CD4-positive, CD25-positive, alpha-beta regulatory T cell (primary cell): ENCODE measurements around the gene MORN1. TPM values are rescaled to one million over a fixed set of nuclear protein-coding genes. Genes with fewer than 3 reads are reported as not detected.

ENCODE experiments used
- ATAC-seq, 2 donors: fragments of 150-1000 bp; cut with Tn5 transposase; one replicate each; pipeline ENCODE4 v1.10.0; 2021; ENCODE audit warnings: low read depth in 2 of 2, moderate number of reproducible peaks in 2 of 2, moderate library complexity in 1 of 2
- DNase-seq, 3 donors: peaks; one replicate each; pipeline versions ENCODE4 v3.0.0 to v3.0.0-alpha.2; 2012 to 2022; ENCODE audit warnings: mixed read lengths in 1 of 3
- H3K27ac ChIP-seq: one replicate; pipeline ENCODE4 v1.7.0; 2013; ENCODE audit warnings: mild to moderate bottlenecking, low read length; ENCODE audit not compliant: insufficient read depth, poor library complexity, severe bottlenecking
- H3K27me3 ChIP-seq: one replicate; pipeline ENCODE4 v1.7.0; 2013; ENCODE audit warnings: low read length; ENCODE audit not compliant: control insufficient read depth, insufficient read depth
- H3K36me3 ChIP-seq: one replicate; pipeline ENCODE4 v1.7.0; 2013; ENCODE audit warnings: mild to moderate bottlenecking, low read length, moderate library complexity; ENCODE audit not compliant: control insufficient read depth, insufficient read depth
- H3K4me1 ChIP-seq: 2 replicates; pipeline ENCODE4 v1.7.0; 2013; ENCODE audit warnings: mild to moderate bottlenecking, low read length; ENCODE audit not compliant: insufficient read depth, control insufficient read depth, poor library complexity, severe bottlenecking
- H3K4me3 ChIP-seq: one replicate; pipeline ENCODE4 v1.7.0; 2013; ENCODE audit warnings: low read depth, mild to moderate bottlenecking, low read length, moderate library complexity
- H3K9me3 ChIP-seq, 2 experiments: 1 replicate in 1 of 2; 2 replicates in 1 of 2; pipeline ENCODE4 v1.7.0; 2013; ENCODE audit warnings: low read length in 2 of 2, mild to moderate bottlenecking in 1 of 2, moderate library complexity in 1 of 2; ENCODE audit not compliant: control insufficient read depth in 2 of 2
- H3K27ac Mint-ChIP-seq, 3 donors: one replicate each; pipeline ENCODE4 v1.8.0; 2020 to 2022; ENCODE audit warnings: mild to moderate bottlenecking in 3 of 3, mixed read lengths in 3 of 3, moderate library complexity in 2 of 3
- H3K27me3 Mint-ChIP-seq: one replicate; pipeline ENCODE4 v1.8.0; 2022; ENCODE audit warnings: mild to moderate bottlenecking, mixed read lengths
- H3K36me3 Mint-ChIP-seq: one replicate; pipeline ENCODE4 v1.8.0; 2020; ENCODE audit warnings: mixed read lengths
- H3K4me1 Mint-ChIP-seq, 4 donors: one replicate each; pipeline ENCODE4 v1.8.0; 2020 to 2022; ENCODE audit warnings: mixed read lengths in 4 of 4, mild to moderate bottlenecking in 1 of 4
- H3K4me3 Mint-ChIP-seq, 4 donors: one replicate each; pipeline ENCODE4 v1.8.0; 2020 to 2022; ENCODE audit warnings: mild to moderate bottlenecking in 4 of 4, mixed read lengths in 4 of 4, moderate library complexity in 3 of 4
- H3K9me3 Mint-ChIP-seq, 7 donors: one replicate each; pipeline ENCODE4 v1.8.0; 2020 to 2022; ENCODE audit warnings: mixed read lengths in 7 of 7, mild to moderate bottlenecking in 3 of 7, moderate library complexity in 2 of 7
- polyA plus RNA-seq, 4 donors: library from polyadenylated mRNA; unstranded; fragments of 300-500 nt; fragmentation: Illumina TruSeq; gene quantifications; one replicate each; pipeline ENCODE4 v1.2.3, GENCODE V29; 2021
- total RNA-seq: library from RNA; stranded (reverse); gene quantifications from one replicate; pipeline ENCODE4 v1.2.3, GENCODE V29; 2022

MORN1 gene
- total and polyA plus RNA-seq, 5 donors from 2014 or later = 1.3 to 7.3 (median 2.4) TPM

DNA sequence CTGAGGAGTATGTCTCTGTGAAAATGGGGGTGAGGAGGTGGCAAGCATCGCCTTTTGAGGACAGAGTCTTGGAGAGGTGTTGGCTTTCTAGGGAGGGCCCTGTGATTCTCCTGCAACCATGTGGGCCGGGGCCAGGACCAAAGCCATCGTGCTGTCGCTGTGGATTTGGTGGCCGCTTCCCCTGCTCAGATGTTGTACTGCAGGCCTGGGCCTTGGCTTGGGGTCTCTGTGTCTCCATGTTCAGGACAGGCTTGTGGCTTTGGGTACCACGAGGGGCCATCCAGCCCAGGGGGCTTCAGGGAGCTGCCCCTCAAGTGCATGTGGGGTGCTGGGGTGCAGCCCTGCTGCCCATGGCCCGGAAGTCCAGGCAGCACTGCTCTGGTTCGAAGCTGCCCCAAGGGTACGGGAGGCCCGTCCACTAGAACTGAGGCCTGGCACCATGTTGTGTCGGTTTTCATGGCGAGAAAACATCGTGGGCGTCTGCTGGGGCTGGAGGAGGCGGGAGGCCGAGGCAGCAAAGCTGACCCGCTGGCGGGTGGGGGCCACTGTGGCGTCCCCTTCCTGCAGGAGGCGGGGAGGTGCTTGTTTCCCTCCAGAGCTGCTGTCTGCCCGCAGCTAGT, 107.9 kb downstream of the MORN1 start:
- Mint-ChIP-seq H3K27me3 (no peaks in the 10 kb centered on the region), H3K36me3 (no peaks in the 10 kb centered on the region), H3K9me3 (no peaks in the 10 kb centered on the region), H3K4me3 (peak overlapping the region in 1 of 4 donors; percentile 28), H3K4me1 (peaks cover 0 to 38% (median 10%) of the 10 kb centered on the region in 4 donors), H3K27ac (no peak overlapping the region)
- H3K4me1 ChIP-seq = peaks cover 28% of the 10 kb centered on the region
- no peak for DNase-seq
- no peaks in the 10 kb centered on the region for H3K27me3 ChIP-seq
- no peaks in the 10 kb centered on the region for H3K36me3 ChIP-seq
- H3K4me3 ChIP-seq = no peak overlapping the region
- H3K27ac ChIP-seq = peak overlapping the region; percentile 14
- no peak for ATAC-seq
- H3K9me3 ChIP-seq = no peaks in the 10 kb centered on the region

DNA sequence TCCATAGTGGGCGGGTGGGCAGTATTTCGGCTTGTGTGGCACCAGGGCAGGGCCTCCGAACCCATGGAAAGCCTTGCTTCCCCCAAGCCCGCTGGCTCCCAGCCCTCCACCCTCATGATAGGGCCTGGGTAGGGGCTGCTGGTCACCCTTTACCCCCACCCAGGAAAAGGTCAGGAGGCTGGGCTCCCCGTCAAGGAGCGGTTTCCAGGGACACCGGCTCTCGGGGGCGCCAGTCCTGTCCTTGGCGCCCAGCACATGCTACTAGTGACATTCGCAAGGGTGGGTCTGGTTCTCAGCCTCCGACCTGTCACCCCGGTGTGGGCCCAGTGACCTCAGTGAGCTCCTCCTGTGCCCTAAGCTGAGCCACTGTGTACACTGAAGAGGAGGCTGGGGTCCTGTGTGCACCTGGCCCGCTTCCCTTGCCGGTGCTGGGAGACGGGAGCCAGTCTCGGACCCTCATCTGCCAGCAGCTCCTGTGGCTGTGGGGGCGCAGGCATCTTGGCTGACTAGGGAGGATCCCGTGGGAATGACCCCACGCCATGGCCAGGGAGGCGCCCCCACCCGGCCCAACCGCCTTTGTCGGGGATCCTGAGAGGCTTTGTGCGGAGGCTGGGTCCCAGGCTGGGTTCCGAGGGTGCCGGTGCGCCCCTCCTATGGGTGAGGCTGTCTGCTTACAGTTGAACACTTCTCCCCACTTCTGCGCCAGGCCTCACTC, 108.6 kb downstream of the MORN1 start:
- Mint-ChIP-seq H3K9me3 (no peaks in the 10 kb centered on the region), H3K27me3 (no peaks in the 10 kb centered on the region), H3K27ac (no peak overlapping the region), H3K4me3 (no peak overlapping the region), H3K36me3 (no peaks in the 10 kb centered on the region), H3K4me1 (peaks cover 0 to 37% (median 5%) of the 10 kb centered on the region in 4 donors)
- no peaks in the 10 kb centered on the region for H3K36me3 ChIP-seq
- H3K4me3 ChIP-seq = no peak overlapping the region
- ATAC-seq = no peak
- H3K27ac ChIP-seq = no peak overlapping the region
- no peaks in the 10 kb centered on the region for H3K27me3 ChIP-seq
- H3K4me1 ChIP-seq = peaks cover 28% of the 10 kb centered on the region
- DNase-seq = no peak
- no peaks in the 10 kb centered on the region for H3K9me3 ChIP-seq

DNA sequence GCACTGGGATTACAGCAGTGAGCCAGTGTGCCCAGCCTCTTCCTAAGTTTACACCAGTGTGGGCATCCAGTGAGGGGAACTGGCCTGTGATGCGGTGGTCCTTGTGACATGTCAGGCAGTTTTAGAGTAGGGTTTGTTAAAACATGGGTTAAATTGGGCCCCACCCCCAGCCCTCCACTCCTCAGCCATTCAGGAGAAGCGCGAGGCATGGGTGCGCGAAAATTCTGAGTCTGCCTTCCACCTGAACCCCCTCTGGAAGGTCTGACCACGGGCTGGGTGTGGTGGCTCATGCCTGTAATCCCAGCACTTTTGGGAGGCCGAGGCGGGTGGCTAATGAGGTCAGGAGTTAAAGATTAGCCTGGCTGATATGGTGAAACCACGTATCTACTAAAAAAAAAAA, 111.5 kb downstream of the MORN1 start:
- H3K4me3 Mint-ChIP-seq = no peak overlapping the region
- no peaks in the 10 kb centered on the region for H3K27me3 ChIP-seq
- H3K9me3 Mint-ChIP-seq = no peaks in the 10 kb centered on the region
- H3K4me1 Mint-ChIP-seq = peaks cover 0 to 51% (median 18%) of the 10 kb centered on the region in 4 donors
- no peak overlapping the region for H3K27ac Mint-ChIP-seq
- no peak for DNase-seq
- no peak overlapping the region for H3K27ac ChIP-seq
- H3K9me3 ChIP-seq = no peaks in the 10 kb centered on the region
- H3K36me3 ChIP-seq = no peaks in the 10 kb centered on the region
- H3K4me3 ChIP-seq = no peak overlapping the region
- peaks cover 43% of the 10 kb centered on the region for H3K4me1 ChIP-seq
- ATAC-seq = no peak
- H3K36me3 Mint-ChIP-seq = peaks cover 3% of the 10 kb centered on the region
- H3K27me3 Mint-ChIP-seq = no peaks in the 10 kb centered on the region

DNA sequence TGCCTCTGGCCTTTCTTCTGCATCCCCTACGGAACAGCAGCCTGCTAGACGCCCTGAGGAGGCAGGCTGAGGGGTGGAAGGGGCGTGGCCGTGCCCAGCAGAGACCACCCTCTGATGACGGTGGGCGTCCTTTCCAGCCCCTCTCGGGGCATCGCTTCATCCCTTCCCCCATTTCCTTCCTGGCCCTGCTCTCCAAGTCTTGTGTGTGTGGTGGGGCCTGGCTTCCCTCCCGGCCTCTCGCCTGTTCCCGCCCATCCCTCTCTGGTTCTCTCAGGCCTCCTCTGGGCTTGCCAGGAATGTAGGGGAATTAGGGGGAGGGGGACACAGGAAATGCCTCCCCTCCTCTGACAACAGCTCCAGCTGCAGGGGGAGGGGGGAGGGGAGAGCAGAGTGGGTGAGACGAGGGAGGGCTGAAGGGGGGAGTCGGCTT, 112.1 kb downstream of the MORN1 start:
- Histone ChIP-seq H3K9me3 (no peaks in the 10 kb centered on the region), H3K27me3 (no peaks in the 10 kb centered on the region), H3K4me3 (no peak overlapping the region), H3K36me3 (no peaks in the 10 kb centered on the region), H3K27ac (no peak overlapping the region), H3K4me1 (peaks cover 44% of the 10 kb centered on the region)
- DNase-seq (no peak), ATAC-seq (no peak)
- no peak overlapping the region for H3K4me3 Mint-ChIP-seq
- peaks cover 0 to 53% (median 19%) of the 10 kb centered on the region in 4 donors for H3K4me1 Mint-ChIP-seq
- H3K27me3 Mint-ChIP-seq = no peaks in the 10 kb centered on the region
- H3K9me3 Mint-ChIP-seq = no peaks in the 10 kb centered on the region
- H3K36me3 Mint-ChIP-seq = peaks cover 3% of the 10 kb centered on the region
- peak overlapping the region in 1 of 3 donors; percentile 11 for H3K27ac Mint-ChIP-seq

DNA sequence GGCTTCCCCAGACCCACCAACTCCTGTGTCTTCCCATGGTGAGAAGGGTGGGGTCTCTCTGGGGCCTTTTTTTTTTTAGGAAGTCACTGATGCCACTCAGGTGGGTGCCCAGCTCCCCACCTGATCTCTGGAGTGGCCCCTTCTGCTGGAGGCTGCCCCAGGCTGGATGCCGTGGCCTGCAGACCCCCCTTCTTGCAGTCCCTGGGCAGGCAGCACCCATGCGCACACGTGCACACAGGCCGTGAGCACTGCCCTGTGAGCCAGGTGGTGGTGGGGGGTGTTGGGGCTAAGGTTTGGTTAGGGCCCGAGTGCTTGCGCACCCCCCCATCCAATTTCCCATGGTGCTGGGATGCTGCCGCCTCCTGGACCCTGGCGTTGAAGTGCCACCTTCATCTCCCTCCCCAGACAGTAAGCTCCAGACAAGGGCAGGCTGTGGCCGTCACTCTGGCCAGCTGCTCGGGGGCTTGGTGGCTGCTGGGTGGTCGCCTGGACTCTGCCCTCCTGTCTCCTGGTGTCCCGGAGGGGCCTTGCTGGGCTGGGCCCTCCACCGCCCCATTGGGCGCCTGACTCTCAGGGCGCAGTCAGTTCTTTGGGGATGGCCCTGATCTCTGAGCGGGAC, 112.7 kb downstream of the MORN1 start:
- ATAC-seq (no peak), DNase-seq (no peak)
- H3K4me1 ChIP-seq = peaks cover 43% of the 10 kb centered on the region
- Mint-ChIP-seq H3K4me3 (no peak overlapping the region), H3K27ac (peak overlapping the region in 1 of 3 donors; percentile 32), H3K27me3 (no peaks in the 10 kb centered on the region), H3K36me3 (peaks cover 3% of the 10 kb centered on the region), H3K9me3 (no peaks in the 10 kb centered on the region), H3K4me1 (peaks cover 0 to 56% (median 19%) of the 10 kb centered on the region in 4 donors)
- H3K36me3 ChIP-seq = no peaks in the 10 kb centered on the region
- H3K27me3 ChIP-seq = no peaks in the 10 kb centered on the region
- H3K4me3 ChIP-seq = no peak overlapping the region
- H3K9me3 ChIP-seq = no peaks in the 10 kb centered on the region
- H3K27ac ChIP-seq = no peak overlapping the region

DNA sequence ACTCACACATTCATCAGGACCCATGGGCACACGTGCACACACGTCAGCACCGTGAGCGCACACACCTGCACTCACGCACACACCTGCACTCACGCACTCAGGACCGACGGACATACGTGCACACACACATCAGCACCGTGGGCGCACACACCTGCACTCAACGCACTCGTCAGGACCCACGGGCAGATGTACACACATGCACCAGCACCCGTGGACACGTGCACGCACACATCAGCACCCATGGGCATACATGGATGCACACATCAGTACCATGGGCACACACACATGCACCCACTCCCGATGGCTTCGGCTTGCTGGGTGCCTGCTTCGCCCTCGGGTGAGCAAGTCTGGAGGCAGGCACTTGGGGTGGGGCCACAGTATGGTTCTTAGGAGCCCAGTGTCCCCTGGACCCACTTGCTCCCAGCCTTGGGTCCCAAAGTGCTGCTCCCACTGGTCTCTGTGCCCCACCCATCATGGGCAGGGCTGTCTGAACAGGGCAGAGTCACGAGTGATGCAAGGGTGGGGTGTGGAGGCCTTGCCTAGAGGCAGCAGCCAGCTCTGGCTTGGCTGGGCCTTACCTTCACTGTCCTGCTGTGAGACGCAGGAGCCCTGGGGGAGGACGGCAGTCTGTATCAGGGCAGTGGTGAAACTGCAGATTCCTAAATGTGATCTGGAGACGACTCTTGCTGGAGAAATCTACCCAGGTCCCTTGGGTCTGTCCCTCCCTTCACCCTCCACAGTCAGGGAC, 113.4 kb downstream of the MORN1 start:
- Mint-ChIP-seq H3K4me1 (peaks cover 0 to 57% (median 21%) of the 10 kb centered on the region in 4 donors), H3K36me3 (peaks cover 3% of the 10 kb centered on the region), H3K27ac (peak overlapping the region in 2 of 3 donors; percentile 51 to 72), H3K9me3 (no peaks in the 10 kb centered on the region), H3K27me3 (no peaks in the 10 kb centered on the region), H3K4me3 (peak overlapping the region in 1 of 4 donors; percentile 78)
- ATAC-seq (no peak), DNase-seq (no peak)
- Histone ChIP-seq H3K27ac (no peak overlapping the region), H3K9me3 (no peaks in the 10 kb centered on the region), H3K4me3 (no peak overlapping the region), H3K36me3 (no peaks in the 10 kb centered on the region), H3K27me3 (no peaks in the 10 kb centered on the region), H3K4me1 (peaks cover 48% of the 10 kb centered on the region)

DNA sequence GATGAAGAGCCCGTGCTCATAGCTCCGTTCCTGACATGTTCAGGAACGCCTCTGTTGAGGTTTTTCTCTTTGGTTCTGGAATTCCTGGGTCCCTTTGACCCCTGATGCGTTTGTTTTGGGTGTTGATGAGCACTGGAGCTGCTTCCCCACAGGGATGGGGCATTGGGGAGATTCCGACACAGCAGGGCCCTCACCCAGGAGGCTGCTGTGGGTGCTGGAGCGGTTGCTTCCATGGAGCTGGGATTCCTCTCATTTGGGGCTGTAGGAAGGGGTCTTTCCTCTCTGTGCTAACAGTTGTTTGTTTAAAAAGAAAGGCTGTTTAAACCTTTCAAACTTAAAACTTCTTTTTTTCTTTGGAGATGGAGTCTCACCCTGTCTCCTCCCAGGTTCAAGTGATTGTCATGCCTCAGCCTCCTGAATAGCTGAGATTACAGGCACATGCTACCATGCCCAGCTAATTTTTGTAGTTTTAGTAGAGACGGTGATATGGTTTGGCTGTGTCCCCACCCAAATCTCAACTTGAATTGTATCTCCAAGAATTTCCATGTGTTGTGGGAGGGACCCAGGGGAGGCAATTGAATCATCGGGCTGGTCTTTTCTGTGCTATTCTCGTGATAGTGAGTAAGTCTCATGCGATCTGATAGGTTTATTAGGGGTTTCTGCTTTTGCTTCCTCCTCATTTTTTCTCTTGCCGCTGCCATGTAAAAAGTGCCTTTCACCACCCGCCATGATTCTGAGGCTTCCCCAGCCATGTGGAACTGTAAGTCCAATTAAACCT, 114.4 kb downstream of the MORN1 start:
- no peaks in the 10 kb centered on the region for H3K27me3 ChIP-seq
- H3K9me3 Mint-ChIP-seq = no peaks in the 10 kb centered on the region
- no peak overlapping the region for H3K27ac ChIP-seq
- H3K4me3 Mint-ChIP-seq = peak overlapping the region in 2 of 4 donors; percentile 41 to 78
- peak overlapping the region; percentile 51 to 94 (median 72) for H3K27ac Mint-ChIP-seq
- no peak for DNase-seq
- H3K4me1 Mint-ChIP-seq = peaks cover 0 to 64% (median 24%) of the 10 kb centered on the region in 4 donors
- H3K36me3 Mint-ChIP-seq = peaks cover 3% of the 10 kb centered on the region
- H3K4me3 ChIP-seq = no peak overlapping the region
- peaks cover 56% of the 10 kb centered on the region for H3K4me1 ChIP-seq
- H3K27me3 Mint-ChIP-seq = no peaks in the 10 kb centered on the region
- H3K9me3 ChIP-seq = no peaks in the 10 kb centered on the region
- ATAC-seq = no peak
- no peaks in the 10 kb centered on the region for H3K36me3 ChIP-seq
